Fibroblast of lung (primary cell): ENCODE measurements around the gene DPAGT1.

Experiments used
- EZH2 ChIP-seq: IDR thresholded peaks from 2 replicates; pipeline ENCODE4 v1.5.1; 2012; ENCODE audit warnings: low read length, control low read depth, mild to moderate bottlenecking; ENCODE audit errors: missing control alignments
- TF ChIP-seq, protein P1 (sequence below), 2 donors: IDR thresholded peaks in 1 of 2; conservative IDR thresholded peaks in 1 of 2; 1 replicate in 1 of 2; 2 replicates in 1 of 2; pipeline ENCODE4 v1.5.1; 2011 to 2012; ENCODE audit warnings: low read length in 2 of 2, control low read depth in 1 of 2, inconsistent platforms in 1 of 2, low read depth in 1 of 2, mild to moderate bottlenecking in 1 of 2

DNA sequence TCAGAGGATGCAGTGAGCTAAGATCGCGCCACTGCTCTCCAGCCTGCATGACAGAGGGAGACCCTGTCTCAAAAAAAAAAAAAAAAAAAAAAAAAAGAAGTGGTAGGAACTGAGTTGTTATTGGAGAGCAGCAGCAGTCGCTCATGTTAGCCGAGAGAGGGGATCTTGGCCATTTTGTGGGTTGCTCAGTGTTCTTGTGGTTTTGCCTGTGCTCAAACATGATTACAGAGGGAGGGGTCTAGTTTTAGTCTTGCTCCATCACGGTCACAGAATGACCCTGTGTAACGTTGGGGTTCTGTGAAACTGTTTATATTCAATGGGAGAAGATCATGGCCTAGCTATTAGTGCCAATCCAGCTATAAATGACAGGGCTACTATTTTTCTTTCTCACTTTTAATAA, 1.9 kb downstream of the DPAGT1 start:
- TF ChIP-seq, protein P1, sequence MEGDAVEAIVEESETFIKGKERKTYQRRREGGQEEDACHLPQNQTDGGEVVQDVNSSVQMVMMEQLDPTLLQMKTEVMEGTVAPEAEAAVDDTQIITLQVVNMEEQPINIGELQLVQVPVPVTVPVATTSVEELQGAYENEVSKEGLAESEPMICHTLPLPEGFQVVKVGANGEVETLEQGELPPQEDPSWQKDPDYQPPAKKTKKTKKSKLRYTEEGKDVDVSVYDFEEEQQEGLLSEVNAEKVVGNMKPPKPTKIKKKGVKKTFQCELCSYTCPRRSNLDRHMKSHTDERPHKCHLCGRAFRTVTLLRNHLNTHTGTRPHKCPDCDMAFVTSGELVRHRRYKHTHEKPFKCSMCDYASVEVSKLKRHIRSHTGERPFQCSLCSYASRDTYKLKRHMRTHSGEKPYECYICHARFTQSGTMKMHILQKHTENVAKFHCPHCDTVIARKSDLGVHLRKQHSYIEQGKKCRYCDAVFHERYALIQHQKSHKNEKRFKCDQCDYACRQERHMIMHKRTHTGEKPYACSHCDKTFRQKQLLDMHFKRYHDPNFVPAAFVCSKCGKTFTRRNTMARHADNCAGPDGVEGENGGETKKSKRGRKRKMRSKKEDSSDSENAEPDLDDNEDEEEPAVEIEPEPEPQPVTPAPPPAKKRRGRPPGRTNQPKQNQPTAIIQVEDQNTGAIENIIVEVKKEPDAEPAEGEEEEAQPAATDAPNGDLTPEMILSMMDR (conservative IDR thresholded peaks at IDR 0.05 in 1 of 2, IDR thresholded peaks at IDR 0.05 in 1 of 2; ENCODE audit: low read depth in 1 of 2, low read length in 2 of 2): no peak
- no peak for TF ChIP-seq EZH2
